IMR-90 (cell line): ENCODE measurements around the gene STK35. TPM values are rescaled to one million over a fixed set of nuclear protein-coding genes. Genes with fewer than 3 reads are reported as not detected.

Source experiments
- ATAC-seq: fragments of 200-7000 bp; cut with Tn5 transposase; 2 replicates; pipeline ENCODE4 v1.9.1; 2020; ENCODE audit warnings: low read depth, mild to moderate bottlenecking, moderate library complexity
- BruUV-seq: library from RNA; stranded (reverse); fragments of 400-500 nt; replicated peaks from 2 replicates; lab custom pipeline; 2021; lab: Mats Ljungman, UMichigan
- CTCF ChIA-PET: fragments of 300-600 bp; formaldehyde crosslinking; extraction: SDS; loops from one replicate; lab custom pipeline; 2021; ENCODE audit warnings: antibody characterized with exemption; lab: Yijun Ruan, JAX
- POLR2A ChIA-PET: fragments of 300-600 bp; sonication (Branson Sonifier 250); formaldehyde crosslinking; loops from one replicate; lab custom pipeline; 2022; ENCODE audit warnings: antibody characterized with exemption; ENCODE audit not compliant: unreplicated experiment; lab: Charles Lee
- DNase-seq: peaks from one replicate; pipeline ENCODE4 v3.0.0; 2013
- H2AFZ ChIP-seq: replicated peaks from 2 replicates; pipeline ENCODE3; 2013; ENCODE audit warnings: low read length, mild to moderate bottlenecking; ENCODE audit not compliant: poor library complexity
- H2AK5ac ChIP-seq: 2 replicates; pipeline ENCODE4 v1.6.1; 2013; ENCODE audit warnings: low read depth, low read length, inconsistent platforms
- H2AK9ac ChIP-seq: replicated peaks from 2 replicates; pipeline ENCODE3; 2013; ENCODE audit warnings: mild to moderate bottlenecking, low read depth, low read length, moderate library complexity; ENCODE audit not compliant: poor library complexity
- H2BK120ac ChIP-seq: 2 replicates; pipeline ENCODE4 v1.6.1; 2013; ENCODE audit warnings: low read depth, low read length, inconsistent platforms
- H2BK15ac ChIP-seq: 3 replicates; pipeline ENCODE4 v1.6.1; 2013; ENCODE audit warnings: low read depth, low read length, inconsistent platforms
- H2BK20ac ChIP-seq: 2 replicates; pipeline ENCODE4 v1.6.1; 2013; ENCODE audit warnings: low read depth, mild to moderate bottlenecking, inconsistent platforms, low read length, moderate library complexity
- H2BK5ac ChIP-seq: 2 replicates; pipeline ENCODE4 v1.6.1; 2013; ENCODE audit warnings: mild to moderate bottlenecking, low read depth, low read length, inconsistent platforms; ENCODE audit not compliant: poor library complexity, severe bottlenecking
- H3K14ac ChIP-seq: replicated peaks from 2 replicates; pipeline ENCODE4 v1.6.1; 2013; ENCODE audit warnings: low read depth, low read length, inconsistent platforms
- H3K18ac ChIP-seq: 2 replicates; pipeline ENCODE4 v1.6.1; 2013; ENCODE audit warnings: low read depth, low read length, control low read depth
- H3K23ac ChIP-seq: 2 replicates; pipeline ENCODE4 v1.6.1; 2013; ENCODE audit warnings: low read depth, low read length, inconsistent platforms
- H3K27ac ChIP-seq: 2 replicates; pipeline ENCODE4 v1.5.1; 2013; ENCODE audit warnings: mild to moderate bottlenecking, control low read depth, low read length; ENCODE audit not compliant: insufficient read depth
- H3K27me3 ChIP-seq: 2 replicates; pipeline ENCODE4 v1.6.1; 2013; ENCODE audit warnings: low read length; ENCODE audit not compliant: control insufficient read depth, insufficient read depth
- H3K36me3 ChIP-seq: 2 replicates; pipeline ENCODE4 v1.6.1; 2013; ENCODE audit warnings: low read length, mixed read lengths; ENCODE audit not compliant: control insufficient read depth, insufficient read depth
- H3K4ac ChIP-seq: 2 replicates; pipeline ENCODE4 v1.6.1; 2013; ENCODE audit warnings: low read depth, low read length, inconsistent platforms
- H3K4me1 ChIP-seq: 2 replicates; pipeline ENCODE4 v1.6.1; 2013; ENCODE audit warnings: low read length, mixed read lengths; ENCODE audit not compliant: control insufficient read depth, insufficient read depth
- H3K4me2 ChIP-seq: 2 replicates; pipeline ENCODE4 v1.6.1; 2013; ENCODE audit warnings: low read depth, mild to moderate bottlenecking, control low read depth, low read length, moderate library complexity
- H3K4me3 ChIP-seq: 2 replicates; pipeline ENCODE4 v1.5.1; 2013; ENCODE audit warnings: low read depth, mild to moderate bottlenecking, control low read depth, low read length, moderate library complexity; ENCODE audit not compliant: insufficient read depth
- H3K56ac ChIP-seq: 2 replicates; pipeline ENCODE4 v1.6.1; 2013; ENCODE audit warnings: low read length, inconsistent platforms; ENCODE audit not compliant: insufficient read depth; ENCODE audit errors: extremely low read depth
- H3K79me1 ChIP-seq, 2 experiments: 2 replicates each; pipeline ENCODE4 v1.6.1; 2013; ENCODE audit warnings: low read length in 2 of 2, inconsistent platforms in 1 of 2, low read depth in 1 of 2
- H3K9ac ChIP-seq: 2 replicates; pipeline ENCODE4 v1.6.1; 2013; ENCODE audit warnings: low read depth, low read length, control low read depth
- H3K9me1 ChIP-seq: 2 replicates; pipeline ENCODE4 v1.6.1; 2013; ENCODE audit warnings: low read length, inconsistent platforms; ENCODE audit not compliant: insufficient read depth
- H3K9me3 ChIP-seq: 2 replicates; pipeline ENCODE4 v1.6.1; 2013; ENCODE audit warnings: low read length; ENCODE audit not compliant: control insufficient read depth, insufficient read depth
- H4K20me1 ChIP-seq: 2 replicates; pipeline ENCODE4 v1.6.1; 2013; ENCODE audit warnings: low read length, inconsistent platforms; ENCODE audit not compliant: insufficient read depth
- H4K5ac ChIP-seq: 2 replicates; pipeline ENCODE4 v1.6.1; 2013; ENCODE audit warnings: mild to moderate bottlenecking, low read depth, low read length, control low read depth
- H4K8ac ChIP-seq, 2 experiments: 2 replicates each; pipeline ENCODE4 v1.6.1; 2013; ENCODE audit warnings: low read depth in 2 of 2, low read length in 2 of 2, control low read depth in 1 of 2, inconsistent platforms in 1 of 2
- H4K91ac ChIP-seq: 2 replicates; pipeline ENCODE4 v1.6.1; 2013; ENCODE audit warnings: low read depth, low read length, inconsistent platforms; ENCODE audit not compliant: insufficient read depth
- BHLHE40 ChIP-seq: fragments of 150-350 bp; IDR thresholded peaks from 2 replicates; pipeline ENCODE4 v1.6.1; 2016; ENCODE audit warnings: mild to moderate bottlenecking, low read depth, low read length
- CEBPB ChIP-seq: IDR thresholded peaks from 2 replicates; pipeline ENCODE4 v1.6.1; 2012; ENCODE audit warnings: low read depth, low read length, improper control_type of control experiment
- CHD1 ChIP-seq: IDR thresholded peaks from 2 replicates; pipeline ENCODE4 v1.6.1; 2012; ENCODE audit warnings: low read depth, low read length, improper control_type of control experiment
- FOS ChIP-seq: fragments of 150-350 bp; IDR thresholded peaks from 2 replicates; pipeline ENCODE4 v1.6.1; 2016; ENCODE audit warnings: low read depth, low read length
- MXI1 ChIP-seq: IDR thresholded peaks from 2 replicates; pipeline ENCODE4 v1.6.1; 2012; ENCODE audit warnings: low read depth, mild to moderate bottlenecking, low read length, moderate library complexity, borderline replicate concordance
- NFE2L2 ChIP-seq: fragments of 150-350 bp; IDR thresholded peaks from 2 replicates; pipeline ENCODE4 v1.6.1; 2016; ENCODE audit warnings: low read depth, mild to moderate bottlenecking, low read length
- POLR2A ChIP-seq: IDR thresholded peaks from 2 replicates; pipeline ENCODE4 v1.6.1; 2012; ENCODE audit warnings: mild to moderate bottlenecking, low read depth, low read length
- RAD21 ChIP-seq: IDR thresholded peaks from 2 replicates; pipeline ENCODE4 v1.6.1; 2012; ENCODE audit warnings: low read length, improper control_type of control experiment
- RCOR1 ChIP-seq: IDR thresholded peaks from 2 replicates; pipeline ENCODE4 v1.6.1; 2012; ENCODE audit warnings: mild to moderate bottlenecking, low read length, improper control_type of control experiment; ENCODE audit not compliant: insufficient replicate concordance
- RFX5 ChIP-seq: IDR thresholded peaks from 2 replicates; pipeline ENCODE4 v1.8.0; 2012; ENCODE audit warnings: low read depth, mild to moderate bottlenecking, low read length, moderate library complexity
- SMC3 ChIP-seq: fragments of 150-350 bp; IDR thresholded peaks from 2 replicates; pipeline ENCODE4 v1.6.1; 2016; ENCODE audit warnings: low read depth, mild to moderate bottlenecking, antibody characterized with exemption, low read length, moderate library complexity
- WGBS, 2 experiments: methylation state at CpG; one replicate each; pipeline versions ENCODE4 v1.1.5 to v1.1.7; 2013; ENCODE audit warnings: missing lambda C conversion rate in 2 of 2; ENCODE audit not compliant: insufficient read length in 1 of 2; ENCODE audit errors: extremely low coverage in 2 of 2; 5-methylcytosine and 5-hydroxymethylcytosine counted together
- dilution Hi-C: fragments of 300-500 bp; cut with HindIII; formaldehyde crosslinking; loops from one replicate; pipeline ENCODE4 v1.14.3; 2018; ENCODE audit warnings: low sequenced_read_pairs; ENCODE audit not compliant: unreplicated experiment
- in situ Hi-C: fragments of 300-500 bp; cut with MboI; formaldehyde crosslinking; loops from 3 replicates; pipeline ENCODE4 v1.14.3; 2019; ENCODE audit warnings: low sequenced_read_pairs, inconsistent platforms, mixed read lengths
- intact Hi-C: fragments of 100-400 bp; cut with micrococcal nuclease; formaldehyde crosslinking; loops from 2 replicates; pipeline ENCODE4 v1.10.0; 2022
- polyA plus RNA-seq, 3 experiments: library from polyadenylated mRNA; depleted of rRNA; stranded (reverse); fragments of >200 nt; gene quantifications; 2 replicates each; pipeline ENCODE4 v1.2.3, GENCODE V29; 2012; ENCODE audit warnings: low replicate concordance in 1 of 3
- total RNA-seq: library from RNA; depleted of rRNA; stranded (reverse); fragments of >200 nt; gene quantifications from 2 replicates; pipeline ENCODE4 v1.2.3, GENCODE V29; 2012
- TF ChIP-seq, protein P1 (sequence below): fragments of 150-350 bp; IDR thresholded peaks from 2 replicates; pipeline ENCODE4 v1.6.1; 2017; ENCODE audit warnings: mild to moderate bottlenecking, antibody characterized with exemption, low read length, low read depth
- TF ChIP-seq, protein P2 (sequence below): fragments of 150-350 bp; IDR thresholded peaks from 2 replicates; pipeline ENCODE4 v1.6.1; 2016; ENCODE audit warnings: low read depth, mild to moderate bottlenecking, low read length, moderate library complexity, borderline replicate concordance
- TF ChIP-seq, protein P3 (sequence below): conservative IDR thresholded peaks from 2 replicates; pipeline ENCODE4 v1.5.1; 2012; ENCODE audit warnings: mild to moderate bottlenecking, low read depth, low read length, improper control_type of control experiment

Gene STK35
- total and polyA plus RNA-seq, 2 of the 4 experiments (the other 2 are of a cell fraction): 11.1 to 12.0 TPM

DNA sequence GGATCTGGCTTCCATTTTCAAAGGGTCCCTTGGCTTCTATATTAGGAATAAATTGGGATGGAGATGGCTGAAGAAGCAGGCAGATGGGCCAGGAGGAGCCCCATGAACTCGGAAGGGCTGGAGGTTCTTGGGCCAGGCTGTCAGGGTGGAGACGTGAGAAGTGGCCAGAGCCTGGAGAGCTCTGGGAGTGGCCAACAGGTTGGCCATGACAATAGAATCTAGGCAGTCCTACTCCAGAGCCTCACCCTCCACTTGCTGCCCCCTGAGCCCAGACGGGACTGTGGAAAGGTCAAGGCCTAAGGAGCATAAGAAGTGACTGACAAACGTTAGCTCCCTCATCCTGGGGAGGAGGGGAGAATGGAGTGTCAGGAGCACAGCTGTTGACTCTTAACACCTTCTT, 62.1 kb downstream of the STK35 start:
- Histone ChIP-seq H4K91ac (no peak overlapping the region), H3K18ac (no peak overlapping the region), H3K4ac (no peak overlapping the region), H3K14ac (no peak overlapping the region), H3K27me3 (peaks cover 22% of the 10 kb centered on the region), H2BK15ac (no peak overlapping the region), H2AFZ (no peak overlapping the region), H2BK20ac (no peak overlapping the region), H4K20me1 (no peaks in the 10 kb centered on the region), H3K36me3 (no peaks in the 10 kb centered on the region), H3K79me1 (no peaks in the 10 kb centered on the region), H2AK5ac (no peak overlapping the region), H3K23ac (no peak overlapping the region), H3K4me2 (no peak overlapping the region), H2BK120ac (no peak overlapping the region), H3K27ac (no peak overlapping the region), H3K56ac (no peak overlapping the region), H3K9me3 (no peaks in the 10 kb centered on the region), H3K4me3 (no peak overlapping the region), H3K9ac (no peak overlapping the region), H2BK5ac (no peak overlapping the region), H2AK9ac (no peak overlapping the region), H3K9me1 (no peaks in the 10 kb centered on the region), H4K5ac (no peak overlapping the region), H4K8ac (no peak overlapping the region), H3K4me1 (no peaks in the 10 kb centered on the region)
- ChIA-PET POLR2A (no interaction called here), CTCF (no interaction called here)
- WGBS, 2 experiments: 40% methylated on average over 1 of the region's 4 CpGs; no CpG with 5 or more reads in 1 of the 2 experiments
- no TSS peak for BruUV-seq
- DNase-seq: no peak
- no peak for ATAC-seq
- dilution Hi-C loops (no loop called here), in situ Hi-C loops (no loop called here), intact Hi-C loops (no loop called here)
- TF ChIP-seq, protein P1, sequence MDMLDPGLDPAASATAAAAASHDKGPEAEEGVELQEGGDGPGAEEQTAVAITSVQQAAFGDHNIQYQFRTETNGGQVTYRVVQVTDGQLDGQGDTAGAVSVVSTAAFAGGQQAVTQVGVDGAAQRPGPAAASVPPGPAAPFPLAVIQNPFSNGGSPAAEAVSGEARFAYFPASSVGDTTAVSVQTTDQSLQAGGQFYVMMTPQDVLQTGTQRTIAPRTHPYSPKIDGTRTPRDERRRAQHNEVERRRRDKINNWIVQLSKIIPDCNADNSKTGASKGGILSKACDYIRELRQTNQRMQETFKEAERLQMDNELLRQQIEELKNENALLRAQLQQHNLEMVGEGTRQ: no peak
- no peak for TF ChIP-seq MXI1
- TF ChIP-seq FOS: no peak
- TF ChIP-seq BHLHE40: no peak
- no peak for TF ChIP-seq CHD1
- no peak for TF ChIP-seq SMC3
- TF ChIP-seq, protein P2, sequence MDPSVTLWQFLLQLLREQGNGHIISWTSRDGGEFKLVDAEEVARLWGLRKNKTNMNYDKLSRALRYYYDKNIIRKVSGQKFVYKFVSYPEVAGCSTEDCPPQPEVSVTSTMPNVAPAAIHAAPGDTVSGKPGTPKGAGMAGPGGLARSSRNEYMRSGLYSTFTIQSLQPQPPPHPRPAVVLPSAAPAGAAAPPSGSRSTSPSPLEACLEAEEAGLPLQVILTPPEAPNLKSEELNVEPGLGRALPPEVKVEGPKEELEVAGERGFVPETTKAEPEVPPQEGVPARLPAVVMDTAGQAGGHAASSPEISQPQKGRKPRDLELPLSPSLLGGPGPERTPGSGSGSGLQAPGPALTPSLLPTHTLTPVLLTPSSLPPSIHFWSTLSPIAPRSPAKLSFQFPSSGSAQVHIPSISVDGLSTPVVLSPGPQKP: no peak
- TF ChIP-seq NFE2L2: no peak
- no peak for TF ChIP-seq RAD21
- no peak for TF ChIP-seq POLR2A
- no peak for TF ChIP-seq RCOR1
- TF ChIP-seq RFX5: no peak
- TF ChIP-seq CEBPB: no peak
- TF ChIP-seq, protein P3, sequence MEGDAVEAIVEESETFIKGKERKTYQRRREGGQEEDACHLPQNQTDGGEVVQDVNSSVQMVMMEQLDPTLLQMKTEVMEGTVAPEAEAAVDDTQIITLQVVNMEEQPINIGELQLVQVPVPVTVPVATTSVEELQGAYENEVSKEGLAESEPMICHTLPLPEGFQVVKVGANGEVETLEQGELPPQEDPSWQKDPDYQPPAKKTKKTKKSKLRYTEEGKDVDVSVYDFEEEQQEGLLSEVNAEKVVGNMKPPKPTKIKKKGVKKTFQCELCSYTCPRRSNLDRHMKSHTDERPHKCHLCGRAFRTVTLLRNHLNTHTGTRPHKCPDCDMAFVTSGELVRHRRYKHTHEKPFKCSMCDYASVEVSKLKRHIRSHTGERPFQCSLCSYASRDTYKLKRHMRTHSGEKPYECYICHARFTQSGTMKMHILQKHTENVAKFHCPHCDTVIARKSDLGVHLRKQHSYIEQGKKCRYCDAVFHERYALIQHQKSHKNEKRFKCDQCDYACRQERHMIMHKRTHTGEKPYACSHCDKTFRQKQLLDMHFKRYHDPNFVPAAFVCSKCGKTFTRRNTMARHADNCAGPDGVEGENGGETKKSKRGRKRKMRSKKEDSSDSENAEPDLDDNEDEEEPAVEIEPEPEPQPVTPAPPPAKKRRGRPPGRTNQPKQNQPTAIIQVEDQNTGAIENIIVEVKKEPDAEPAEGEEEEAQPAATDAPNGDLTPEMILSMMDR: no peak
